Testis (tissue), 3 donors: ENCODE data around the gene PTPN2. TPM values are rescaled to one million over a fixed set of nuclear protein-coding genes. Genes with fewer than 3 reads are reported as not detected.

Source experiments
- DNase-seq: peaks from one replicate; pipeline ENCODE4 v3.0.0-alpha.2; 2019
- H3K27ac ChIP-seq, 2 donors: fragments of 200-600 bp; sonication (generic); one replicate each; pipeline ENCODE4 v1.5.1; 2019
- H3K27me3 ChIP-seq: fragments of 200-600 bp; sonication (generic); one replicate; pipeline ENCODE4 v1.5.1; 2019
- H3K36me3 ChIP-seq: fragments of 200-600 bp; sonication (generic); one replicate; pipeline ENCODE4 v1.5.1; 2017; ENCODE audit warnings: low read depth; ENCODE audit errors: missing control alignments
- H3K4me1 ChIP-seq: fragments of 200-600 bp; sonication (generic); one replicate; pipeline ENCODE4 v1.5.1; 2019
- H3K4me3 ChIP-seq, 2 donors: fragments of 200-600 bp; sonication (generic); one replicate each; pipeline ENCODE4 v1.5.1; 2017 to 2019
- H3K9me3 ChIP-seq: fragments of 200-600 bp; sonication (generic); one replicate; pipeline ENCODE4 v1.5.1; 2017
- POLR2A ChIP-seq: fragments of 450-650 bp; IDR thresholded peaks from one replicate; pipeline ENCODE4 v1.6.1; 2017; ENCODE audit warnings: antibody characterized with exemption, mild to moderate bottlenecking, moderate library complexity
- WGBS, 2 donors: methylation state at CpG; one replicate each; pipeline ENCODE4 v1.1.5; 2018; 5-methylcytosine and 5-hydroxymethylcytosine counted together
- intact Hi-C: fragments of 100-400 bp; cut with DNase I; formaldehyde crosslinking; loops from one replicate; pipeline ENCODE4 v1.15.1; 2023; ENCODE audit warnings: low total_unique reads
- polyA plus RNA-seq: library from polyadenylated mRNA; stranded (reverse); fragments of 350-450 nt; fragmentation: Illumina TruSeq; extraction: RNeasy Lipid Tissue Mini Kit (QIAGEN cat#74804); gene quantifications from one replicate; pipeline ENCODE4 v1.2.3, GENCODE V29; 2014; ENCODE audit warnings: low read depth, low replicate concordance; ENCODE audit not compliant: insufficient read depth
- total RNA-seq, 2 donors: library from RNA; depleted of rRNA; stranded (reverse); fragments of >200 nt; gene quantifications; one replicate each; pipeline ENCODE4 v1.2.3, GENCODE V29; 2016
- TF ChIP-seq, protein P1 (sequence below), 3 experiments: fragments of 450-650 bp in 2 of 3; fragments of 200-600 bp in 1 of 3; sonication (generic) in 1 of 3; IDR thresholded peaks; one replicate each; pipeline ENCODE4 v1.5.1; 2016 to 2019; ENCODE audit warnings: antibody characterized with exemption in 3 of 3, mild to moderate bottlenecking in 2 of 3, moderate library complexity in 1 of 3

The PTPN2 gene
- total and polyA plus RNA-seq, 3 donors from 2014 or later, result 24.5 to 41.5 (median 37.4) TPM

DNA sequence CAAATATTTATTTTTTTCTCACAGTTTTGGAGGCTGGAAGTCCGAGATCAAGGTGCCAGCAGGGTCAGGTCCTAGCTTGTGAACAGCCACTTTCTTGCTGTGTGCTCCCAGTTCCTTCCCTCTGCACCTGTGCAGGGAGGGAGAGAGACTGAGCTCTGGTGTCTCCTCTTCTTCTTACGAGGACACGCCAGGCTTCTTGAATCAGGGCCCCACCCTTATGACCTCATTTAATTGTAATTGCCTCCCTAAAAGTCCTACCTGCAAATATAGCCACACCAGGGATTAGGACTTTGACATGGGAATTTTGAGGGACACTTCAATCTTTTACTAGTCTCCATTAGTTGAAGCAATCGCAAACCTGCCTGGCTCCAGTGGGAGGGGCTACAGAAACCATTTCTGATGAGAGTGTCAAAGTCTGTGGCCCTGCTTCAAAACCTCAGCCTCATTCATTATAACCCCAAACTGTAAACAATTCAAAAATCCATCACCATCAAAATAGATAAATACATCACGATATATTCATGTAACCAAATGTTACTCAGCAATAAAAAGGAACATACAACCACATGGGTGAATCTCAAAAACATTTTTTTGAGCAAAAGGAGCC, 45.5 kb upstream of the PTPN2 start:
- TF ChIP-seq, protein P1, sequence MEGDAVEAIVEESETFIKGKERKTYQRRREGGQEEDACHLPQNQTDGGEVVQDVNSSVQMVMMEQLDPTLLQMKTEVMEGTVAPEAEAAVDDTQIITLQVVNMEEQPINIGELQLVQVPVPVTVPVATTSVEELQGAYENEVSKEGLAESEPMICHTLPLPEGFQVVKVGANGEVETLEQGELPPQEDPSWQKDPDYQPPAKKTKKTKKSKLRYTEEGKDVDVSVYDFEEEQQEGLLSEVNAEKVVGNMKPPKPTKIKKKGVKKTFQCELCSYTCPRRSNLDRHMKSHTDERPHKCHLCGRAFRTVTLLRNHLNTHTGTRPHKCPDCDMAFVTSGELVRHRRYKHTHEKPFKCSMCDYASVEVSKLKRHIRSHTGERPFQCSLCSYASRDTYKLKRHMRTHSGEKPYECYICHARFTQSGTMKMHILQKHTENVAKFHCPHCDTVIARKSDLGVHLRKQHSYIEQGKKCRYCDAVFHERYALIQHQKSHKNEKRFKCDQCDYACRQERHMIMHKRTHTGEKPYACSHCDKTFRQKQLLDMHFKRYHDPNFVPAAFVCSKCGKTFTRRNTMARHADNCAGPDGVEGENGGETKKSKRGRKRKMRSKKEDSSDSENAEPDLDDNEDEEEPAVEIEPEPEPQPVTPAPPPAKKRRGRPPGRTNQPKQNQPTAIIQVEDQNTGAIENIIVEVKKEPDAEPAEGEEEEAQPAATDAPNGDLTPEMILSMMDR (IDR thresholded peaks at IDR 0.05), result no peak
- TF ChIP-seq POLR2A, result no peak
- Histone ChIP-seq H3K27ac (no peak overlapping the region), H3K9me3 (no peaks in the 10 kb centered on the region), H3K4me3 (no peak overlapping the region), H3K27me3 (no peaks in the 10 kb centered on the region), H3K36me3 (no peaks in the 10 kb centered on the region), H3K4me1 (no peaks in the 10 kb centered on the region)
- intact Hi-C loops, result loop anchor here (5.0 kb wide), 1 partner anchor 192 kb away; no protein-coding TSS in a partner anchor
- 89 to 92% methylated on average over 5 of the region's 5 CpGs for WGBS, 2 donors
- DNase-seq, result no peak

DNA sequence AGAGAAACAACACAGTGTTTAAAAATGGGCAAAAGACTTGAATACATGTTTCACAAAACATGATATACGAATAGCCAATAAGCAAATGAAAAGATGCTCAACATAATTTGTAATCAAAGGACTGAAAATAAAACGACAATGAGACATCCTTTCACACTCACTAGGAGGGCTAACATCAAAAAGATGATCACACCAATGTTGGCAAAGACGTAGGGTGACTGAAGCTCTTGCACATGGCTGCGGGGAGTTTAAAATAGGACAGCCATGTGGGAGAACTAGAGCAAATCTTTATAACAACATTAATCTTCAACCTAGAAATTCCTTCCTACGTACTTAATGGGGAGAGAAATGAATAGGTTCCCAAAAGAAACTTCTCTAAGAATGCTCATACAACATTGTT, 44.6 kb upstream of the PTPN2 start:
- 89 to 91% methylated on average over 5 of the region's 5 CpGs for whole genome bisulfite sequencing, 2 donors
- no peaks in the 10 kb centered on the region for H3K36me3 ChIP-seq
- no peaks in the 10 kb centered on the region for H3K4me1 ChIP-seq
- intact Hi-C loops, result no loop called here
- TF ChIP-seq, protein P1 (IDR thresholded peaks at IDR 0.05), result no peak
- H3K27me3 ChIP-seq, result no peaks in the 10 kb centered on the region
- H3K27ac ChIP-seq, result no peak overlapping the region
- no peak overlapping the region for H3K4me3 ChIP-seq
- DNase-seq, result no peak
- H3K9me3 ChIP-seq, result no peaks in the 10 kb centered on the region

DNA sequence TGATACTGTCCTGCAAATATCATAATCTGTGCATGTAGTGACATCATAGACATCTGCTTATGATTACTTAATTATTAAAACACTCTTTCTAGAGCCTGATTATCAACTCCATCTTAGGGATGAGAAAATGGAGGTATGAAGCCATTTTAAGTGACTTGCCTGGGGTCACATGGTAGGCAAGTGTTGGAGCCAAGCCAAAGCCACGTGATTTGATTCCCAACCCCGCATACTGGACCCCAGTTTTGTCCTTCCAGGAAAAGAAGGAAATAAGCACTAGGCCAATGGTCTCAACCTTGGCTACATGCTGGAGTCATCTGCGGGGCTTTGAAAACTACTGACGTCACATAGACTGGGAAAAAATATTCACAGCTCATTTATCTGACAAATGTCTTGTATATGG, 44.2 kb upstream of the PTPN2 start:
- Histone ChIP-seq H3K27me3 (no peaks in the 10 kb centered on the region), H3K36me3 (no peaks in the 10 kb centered on the region), H3K27ac (no peak overlapping the region), H3K4me3 (no peak overlapping the region), H3K4me1 (no peaks in the 10 kb centered on the region), H3K9me3 (no peaks in the 10 kb centered on the region)
- DNase-seq, result no peak
- WGBS, 2 donors, result 81 to 89% methylated on average over 4 of the region's 4 CpGs
- intact Hi-C loops, result no loop called here
- TF ChIP-seq POLR2A, result no peak
- TF ChIP-seq, protein P1 (IDR thresholded peaks at IDR 0.05), result no peak

DNA sequence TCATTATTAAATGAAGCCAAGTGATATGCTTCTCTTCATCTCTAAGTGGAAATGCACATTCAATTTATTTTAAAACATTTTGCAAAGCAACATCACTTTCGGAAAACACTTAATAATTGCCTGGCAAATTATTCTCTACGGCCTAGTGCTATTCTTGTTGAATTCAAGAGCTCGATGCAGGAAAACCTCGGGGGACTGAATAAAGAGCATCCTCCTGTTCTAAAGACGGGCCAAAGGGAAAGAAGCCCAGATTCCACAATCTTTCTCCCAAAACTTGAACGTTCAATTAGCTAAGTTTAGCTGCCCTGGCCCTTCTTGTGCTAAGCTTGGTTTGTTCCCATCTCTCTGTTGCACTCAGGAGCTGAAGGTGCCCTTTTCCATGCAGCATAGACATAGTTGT, 40.6 kb upstream of the PTPN2 start:
- Histone ChIP-seq H3K27ac (no peak overlapping the region), H3K4me3 (no peak overlapping the region), H3K36me3 (no peaks in the 10 kb centered on the region), H3K9me3 (no peaks in the 10 kb centered on the region), H3K4me1 (no peaks in the 10 kb centered on the region), H3K27me3 (no peaks in the 10 kb centered on the region)
- no peak for TF ChIP-seq POLR2A
- TF ChIP-seq, protein P1 (IDR thresholded peaks at IDR 0.05), result no peak
- intact Hi-C loops, result no loop called here
- WGBS, 2 donors, result 54 to 62% methylated on average over 6 of the region's 6 CpGs
- peak; percentile 51 for DNase-seq

DNA sequence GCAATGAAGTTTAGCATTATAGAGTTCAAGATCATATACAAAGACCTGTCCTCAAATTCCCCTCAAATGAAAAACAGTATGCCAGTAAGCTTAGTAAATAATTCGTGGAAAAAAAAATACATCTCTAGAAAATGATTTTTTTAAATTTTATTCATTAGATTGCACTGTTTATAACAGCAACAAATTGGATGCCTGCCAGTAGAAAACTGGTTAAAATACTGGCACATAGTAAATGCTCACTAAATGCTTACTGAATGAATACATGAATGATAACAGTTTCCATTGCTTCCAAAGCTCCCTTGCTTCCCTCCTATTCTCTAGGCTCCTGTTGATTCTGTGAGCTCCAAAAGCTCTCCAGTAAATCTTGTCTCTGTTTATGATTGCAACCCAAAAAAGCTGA, 38.2 kb upstream of the PTPN2 start:
- Histone ChIP-seq H3K4me1 (no peaks in the 10 kb centered on the region), H3K36me3 (no peaks in the 10 kb centered on the region), H3K4me3 (no peak overlapping the region), H3K27ac (no peak overlapping the region), H3K27me3 (no peaks in the 10 kb centered on the region), H3K9me3 (no peaks in the 10 kb centered on the region)
- TF ChIP-seq, protein P1 (IDR thresholded peaks at IDR 0.05), result no peak
- TF ChIP-seq POLR2A, result no peak
- intact Hi-C loops, result no loop called here
- no peak for DNase-seq
- WGBS, 2 donors, result 92 to 93% methylated on average over 1 of the region's 1 CpG
